ENCODE measurements around the gene TPST1. TPM values are rescaled to one million over a fixed set of nuclear protein-coding genes. Genes with fewer than 3 reads are reported as not detected.

TPST1 gene
- total RNA-seq, 1 experiment from 2014 or later: 15.9 TPM

DNA sequence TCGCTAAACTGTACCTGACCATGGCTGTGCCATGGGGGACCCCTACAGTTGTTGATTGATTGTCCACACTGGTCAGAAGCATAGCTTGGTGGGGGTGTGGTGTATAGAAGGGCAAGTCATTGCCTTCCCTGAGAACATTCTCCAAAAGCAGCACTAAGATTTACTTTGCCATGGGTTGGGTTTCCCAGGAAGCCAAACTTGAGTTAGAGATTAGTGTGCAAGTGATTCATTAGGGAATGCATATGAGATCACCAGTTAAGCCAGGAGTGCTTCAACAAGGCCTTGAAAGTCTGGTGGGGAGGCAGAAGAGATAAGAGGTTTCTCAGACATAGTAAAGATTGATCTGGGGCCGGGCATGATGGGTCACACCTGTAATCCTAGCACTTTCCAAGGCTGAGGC is 21.4 kb upstream of the TPST1 start:
- H3K27me3 ChIP-seq (ENCODE audit: insufficient read depth, low read length): no peaks in the 10 kb centered on the region; the same call in 1 of the 2 replicates
- H3K79me1 ChIP-seq (ENCODE audit: insufficient read depth, low read depth, low read length, poor library complexity, severe bottlenecking): no peaks in the 10 kb centered on the region
- H4K20me1 ChIP-seq (ENCODE audit: control insufficient read depth, insufficient read depth, insufficient read length): no peaks in the 10 kb centered on the region
- H3K23ac ChIP-seq (ENCODE audit: insufficient read length, low read depth, low read length): no peak overlapping the region
- H3K27ac ChIP-seq (ENCODE audit: insufficient read length, low read depth, low read length): no peak overlapping the region
- H4K8ac ChIP-seq (replicated peaks; ENCODE audit: insufficient read length, low read depth, low read length): no peak overlapping the region
- no peak overlapping the region for H3K56ac ChIP-seq (ENCODE audit: insufficient read length, low read depth, low read length)
- Mint-ChIP-seq H3K9me3 (peaks cover 4 to 5% of the 10 kb centered on the region in 2 experiments; a peak in 3 of 5 replicates), H3K4me1 (no peaks in the 10 kb centered on the region), H3K27ac (no peak overlapping the region), H3K4me3 (no peak overlapping the region), H3K36me3 (ENCODE audit: insufficient read depth in 1 of 3, low read depth in 3 of 3) (peaks cover 0 to 4% (median 0%) of the 10 kb centered on the region in 3 experiments; a peak in 5 of 7 replicates), H3K27me3 (ENCODE audit: low read depth) (peaks cover 7% of the 10 kb centered on the region)
- no peak overlapping the region for H2BK15ac ChIP-seq (ENCODE audit: low read depth, low read length)
- H2BK5ac ChIP-seq (ENCODE audit: insufficient read length, low read length): no peak overlapping the region
- H3K9ac ChIP-seq (ENCODE audit: extremely low read depth, insufficient read length, low read length): no peak overlapping the region
- no peak overlapping the region for H4K5ac ChIP-seq (ENCODE audit: insufficient read length, low read depth, low read length)
- H2BK20ac ChIP-seq (ENCODE audit: low read depth, low read length, poor library complexity, severe bottlenecking): no peak overlapping the region
- H2BK120ac ChIP-seq (ENCODE audit: low read depth, low read length, poor library complexity, severe bottlenecking): no peak overlapping the region
- H4K91ac ChIP-seq (ENCODE audit: insufficient read length, low read depth, low read length): no peak overlapping the region
- H2BK12ac ChIP-seq (ENCODE audit: insufficient read length, low read depth, low read length): no peak overlapping the region
- no peaks in the 10 kb centered on the region for H3K9me3 ChIP-seq (ENCODE audit: control insufficient read depth, low read depth, low read length)
- no peak overlapping the region for H3K4me2 ChIP-seq (ENCODE audit: insufficient read depth, insufficient read length, low read length)
- no peaks in the 10 kb centered on the region for H3K23me2 ChIP-seq (ENCODE audit: insufficient read length, low read depth, low read length, poor library complexity, severe bottlenecking)
- H3K14ac ChIP-seq (ENCODE audit: insufficient read depth, low read length): no peak overlapping the region
- no peak overlapping the region for H3K18ac ChIP-seq (ENCODE audit: insufficient read length, low read depth, low read length)
- no peak overlapping the region for H2AFZ ChIP-seq (ENCODE audit: low read length)
- TF ChIP-seq, protein P1, sequence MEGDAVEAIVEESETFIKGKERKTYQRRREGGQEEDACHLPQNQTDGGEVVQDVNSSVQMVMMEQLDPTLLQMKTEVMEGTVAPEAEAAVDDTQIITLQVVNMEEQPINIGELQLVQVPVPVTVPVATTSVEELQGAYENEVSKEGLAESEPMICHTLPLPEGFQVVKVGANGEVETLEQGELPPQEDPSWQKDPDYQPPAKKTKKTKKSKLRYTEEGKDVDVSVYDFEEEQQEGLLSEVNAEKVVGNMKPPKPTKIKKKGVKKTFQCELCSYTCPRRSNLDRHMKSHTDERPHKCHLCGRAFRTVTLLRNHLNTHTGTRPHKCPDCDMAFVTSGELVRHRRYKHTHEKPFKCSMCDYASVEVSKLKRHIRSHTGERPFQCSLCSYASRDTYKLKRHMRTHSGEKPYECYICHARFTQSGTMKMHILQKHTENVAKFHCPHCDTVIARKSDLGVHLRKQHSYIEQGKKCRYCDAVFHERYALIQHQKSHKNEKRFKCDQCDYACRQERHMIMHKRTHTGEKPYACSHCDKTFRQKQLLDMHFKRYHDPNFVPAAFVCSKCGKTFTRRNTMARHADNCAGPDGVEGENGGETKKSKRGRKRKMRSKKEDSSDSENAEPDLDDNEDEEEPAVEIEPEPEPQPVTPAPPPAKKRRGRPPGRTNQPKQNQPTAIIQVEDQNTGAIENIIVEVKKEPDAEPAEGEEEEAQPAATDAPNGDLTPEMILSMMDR (conservative IDR thresholded peaks at IDR 0.05): no peak
- no peak overlapping the region for H3K4ac ChIP-seq (ENCODE audit: low read depth, low read length)
- no peak overlapping the region for H3T11ph ChIP-seq (ENCODE audit: low read length)
- no peak overlapping the region for H2AK5ac ChIP-seq (ENCODE audit: insufficient read length, low read length)
- no peaks in the 10 kb centered on the region for H3K4me1 ChIP-seq (ENCODE audit: insufficient read depth, low read length)
- no peaks in the 10 kb centered on the region for H3K79me2 ChIP-seq (ENCODE audit: insufficient read depth, low read length)
- DNase-seq: no peak
- WGBS (ENCODE audit: extremely low coverage, insufficient read length, low lambda C conversion rate): no CpG with 5 or more reads among the region's 2 CpGs
